Measurements from ENCODE around the gene MPV17L2.

The MPV17L2 gene

DNA sequence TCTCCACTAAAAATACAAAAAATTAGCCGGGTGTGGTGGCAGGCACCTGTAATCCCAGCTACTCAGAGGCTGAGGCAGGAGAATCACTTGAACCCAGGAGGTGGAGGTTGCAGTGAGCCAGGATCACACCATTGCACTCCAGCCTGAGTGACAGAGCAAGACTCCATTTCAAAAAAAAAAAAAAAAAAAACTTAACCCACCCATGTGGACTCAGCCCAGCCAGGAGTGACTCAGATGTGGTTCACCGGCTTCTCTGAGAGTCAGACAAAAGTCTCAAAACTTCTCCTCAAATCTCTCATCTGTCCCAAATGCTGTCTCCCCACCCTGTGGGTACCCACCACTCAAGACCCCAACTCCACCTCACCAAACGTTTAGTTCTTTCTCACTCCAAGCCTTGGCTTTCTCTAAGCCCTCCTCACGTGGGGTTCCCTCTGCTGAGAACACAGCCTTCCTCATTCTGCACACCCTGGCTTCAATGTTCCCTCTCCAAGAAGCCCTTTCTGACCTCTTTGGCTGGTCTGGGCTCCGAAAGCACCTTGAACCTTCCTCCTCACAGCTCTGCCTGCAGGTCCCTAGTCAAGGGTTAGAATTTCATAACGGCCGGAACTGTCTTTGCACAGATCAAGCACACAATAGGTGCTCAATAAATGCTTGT, 21.9 kb downstream of the MPV17L2 start:
- no peaks in the 10 kb centered on the region for H3K36me3 ChIP-seq (ENCODE audit: control insufficient read depth, insufficient read depth, low read length)
- H3K27me3 ChIP-seq (ENCODE audit: control insufficient read depth, insufficient read depth, low read length, poor library complexity, severe bottlenecking): no peaks in the 10 kb centered on the region
- H3K9me3 ChIP-seq (ENCODE audit: control insufficient read depth, low read length): no peaks in the 10 kb centered on the region
- WGBS, 2 experiments: 80 to 86% methylated on average over 7 of the region's 7 CpGs
- no peak overlapping the region for H3K27ac ChIP-seq (ENCODE audit: insufficient read depth, low read depth, low read length, poor library complexity, severe bottlenecking)
- H3K4me1 ChIP-seq (ENCODE audit: control insufficient read depth, insufficient read depth, low read length): no peaks in the 10 kb centered on the region
- H3K4me3 ChIP-seq (ENCODE audit: insufficient read depth, low read depth, low read length): no peak overlapping the region

DNA sequence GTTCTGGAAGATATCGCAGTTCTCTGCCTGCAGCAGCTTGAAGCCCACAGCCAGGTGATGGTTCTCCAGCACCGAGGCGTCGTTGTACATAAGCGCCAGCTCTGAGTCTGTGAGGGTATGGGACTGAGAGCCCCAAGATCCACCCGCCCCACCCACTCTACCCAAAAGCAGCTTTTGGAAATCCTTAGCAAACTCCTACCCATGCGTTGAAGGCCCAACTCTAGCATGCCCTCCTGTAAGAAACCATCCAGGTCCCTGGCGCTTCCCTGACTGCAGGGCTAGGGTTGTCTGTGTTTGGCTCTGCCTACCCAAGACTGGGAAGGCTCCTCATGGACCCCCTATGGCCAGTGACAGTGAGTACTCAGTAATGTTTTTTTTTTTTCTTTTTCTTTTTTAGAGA, 23.8 kb downstream of the MPV17L2 start:
- Histone ChIP-seq H3K9me3 (ENCODE audit: control insufficient read depth, low read length) (no peaks in the 10 kb centered on the region), H3K4me1 (ENCODE audit: control insufficient read depth, insufficient read depth, low read length) (no peaks in the 10 kb centered on the region), H3K27me3 (ENCODE audit: control insufficient read depth, insufficient read depth, low read length, poor library complexity, severe bottlenecking) (peaks cover 12% of the 10 kb centered on the region), H3K27ac (ENCODE audit: insufficient read depth, low read depth, low read length, poor library complexity, severe bottlenecking) (no peak overlapping the region), H3K4me3 (ENCODE audit: insufficient read depth, low read depth, low read length) (no peak overlapping the region), H3K36me3 (ENCODE audit: control insufficient read depth, insufficient read depth, low read length) (no peaks in the 10 kb centered on the region)
- 89 to 93% methylated on average over 8 of the region's 8 CpGs for WGBS, 2 experiments

DNA sequence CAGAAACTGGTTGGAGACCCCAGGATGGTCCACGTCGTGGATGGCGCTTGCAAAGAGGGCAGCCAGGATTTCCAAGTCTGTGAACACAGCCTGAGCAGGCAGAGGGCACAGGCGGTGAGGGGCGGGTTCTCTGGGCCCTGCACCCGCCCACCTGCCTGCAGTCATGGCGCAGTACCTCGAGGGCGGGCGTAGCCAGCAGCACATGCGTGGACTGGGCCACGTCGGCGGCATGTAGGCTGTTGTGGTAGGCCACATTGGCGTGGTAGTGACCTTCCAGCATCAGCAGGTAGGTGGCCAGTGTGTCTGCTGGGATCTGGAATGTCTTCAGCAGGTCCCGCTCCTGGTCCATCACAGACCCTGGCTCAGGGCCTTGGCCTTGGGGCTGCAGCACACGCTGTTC, 25.1 kb downstream of the MPV17L2 start:
- Histone ChIP-seq H3K36me3 (ENCODE audit: control insufficient read depth, insufficient read depth, low read length) (no peaks in the 10 kb centered on the region), H3K27ac (ENCODE audit: insufficient read depth, low read depth, low read length, poor library complexity, severe bottlenecking) (no peak overlapping the region), H3K4me1 (ENCODE audit: control insufficient read depth, insufficient read depth, low read length) (no peaks in the 10 kb centered on the region), H3K9me3 (ENCODE audit: control insufficient read depth, low read length) (no peaks in the 10 kb centered on the region), H3K4me3 (ENCODE audit: insufficient read depth, low read depth, low read length) (no peak overlapping the region), H3K27me3 (ENCODE audit: control insufficient read depth, insufficient read depth, low read length, poor library complexity, severe bottlenecking) (peaks cover 12% of the 10 kb centered on the region)
- WGBS, 2 experiments: 92% methylated on average over 17 of the region's 17 CpGs

DNA sequence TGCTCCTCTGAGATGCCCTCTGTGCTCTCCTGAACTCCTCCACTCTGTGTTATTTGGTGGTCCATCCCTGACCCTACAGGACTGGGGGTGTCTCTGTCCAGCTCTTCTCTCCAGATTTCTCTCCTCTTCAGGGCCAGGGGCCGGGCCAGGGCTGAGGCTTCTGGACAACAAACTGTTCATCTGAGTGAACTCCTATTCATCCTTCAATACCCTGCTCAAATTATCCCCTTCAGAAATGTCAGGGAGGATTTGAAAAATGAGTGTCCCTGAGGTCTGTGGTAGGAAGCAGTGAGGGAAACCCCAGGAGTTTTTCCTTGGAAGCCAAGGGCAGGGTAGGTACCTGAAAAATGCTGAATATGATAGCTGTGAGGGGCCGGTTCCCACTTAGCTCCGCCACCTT, 25.6 kb downstream of the MPV17L2 start:
- H3K36me3 ChIP-seq (ENCODE audit: control insufficient read depth, insufficient read depth, low read length): no peaks in the 10 kb centered on the region
- WGBS, 2 experiments: 78 to 80% methylated on average over 3 of the region's 3 CpGs
- no peaks in the 10 kb centered on the region for H3K4me1 ChIP-seq (ENCODE audit: control insufficient read depth, insufficient read depth, low read length)
- H3K9me3 ChIP-seq (ENCODE audit: control insufficient read depth, low read length): no peaks in the 10 kb centered on the region
- H3K4me3 ChIP-seq (ENCODE audit: insufficient read depth, low read depth, low read length): no peak overlapping the region
- H3K27me3 ChIP-seq (ENCODE audit: control insufficient read depth, insufficient read depth, low read length, poor library complexity, severe bottlenecking): peaks cover 12% of the 10 kb centered on the region
- no peak overlapping the region for H3K27ac ChIP-seq (ENCODE audit: insufficient read depth, low read depth, low read length, poor library complexity, severe bottlenecking)

DNA sequence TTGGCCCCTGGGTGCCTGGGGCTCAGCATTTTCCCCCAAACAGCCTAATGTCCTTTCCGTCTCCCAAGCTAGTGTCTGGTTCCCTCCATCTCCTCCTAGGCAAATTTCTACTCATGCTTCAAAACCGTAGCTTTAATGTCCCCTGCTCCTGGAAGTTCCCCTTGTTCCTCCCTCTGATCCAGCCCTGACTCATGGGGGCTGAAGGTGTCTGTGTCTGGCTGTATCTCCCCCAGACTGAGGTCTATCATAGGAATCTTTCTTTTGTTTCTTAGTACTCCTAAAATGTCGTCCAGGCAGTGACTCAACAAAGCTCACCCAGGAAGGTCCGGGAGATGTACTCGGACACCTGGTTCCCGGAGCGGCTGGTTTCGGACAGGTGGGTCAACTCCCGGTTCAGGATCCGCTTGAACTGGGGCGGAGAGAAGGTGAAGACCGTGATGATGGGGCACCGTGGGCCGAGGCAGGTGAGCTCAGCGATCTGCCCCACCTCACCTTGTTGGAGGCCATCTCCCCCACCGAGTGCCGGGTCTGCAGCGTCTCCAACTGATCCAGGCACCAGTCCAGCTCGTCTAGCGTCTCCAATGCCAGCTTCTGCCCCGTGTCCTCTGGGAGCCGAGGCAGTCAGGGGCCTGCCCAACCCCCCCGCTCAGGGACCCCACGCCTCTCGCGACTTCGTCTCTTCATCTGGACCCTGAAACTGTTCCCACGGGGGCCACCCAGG, 27.1 kb downstream of the MPV17L2 start:
- Histone ChIP-seq H3K36me3 (ENCODE audit: control insufficient read depth, insufficient read depth, low read length) (no peaks in the 10 kb centered on the region), H3K9me3 (ENCODE audit: control insufficient read depth, low read length) (no peaks in the 10 kb centered on the region), H3K27ac (ENCODE audit: insufficient read depth, low read depth, low read length, poor library complexity, severe bottlenecking) (no peak overlapping the region), H3K4me3 (ENCODE audit: insufficient read depth, low read depth, low read length) (no peak overlapping the region), H3K4me1 (ENCODE audit: control insufficient read depth, insufficient read depth, low read length) (no peaks in the 10 kb centered on the region), H3K27me3 (ENCODE audit: control insufficient read depth, insufficient read depth, low read length, poor library complexity, severe bottlenecking) (peaks cover 18% of the 10 kb centered on the region)
- 87 to 89% methylated on average over 28 of the region's 28 CpGs for WGBS, 2 experiments

DNA sequence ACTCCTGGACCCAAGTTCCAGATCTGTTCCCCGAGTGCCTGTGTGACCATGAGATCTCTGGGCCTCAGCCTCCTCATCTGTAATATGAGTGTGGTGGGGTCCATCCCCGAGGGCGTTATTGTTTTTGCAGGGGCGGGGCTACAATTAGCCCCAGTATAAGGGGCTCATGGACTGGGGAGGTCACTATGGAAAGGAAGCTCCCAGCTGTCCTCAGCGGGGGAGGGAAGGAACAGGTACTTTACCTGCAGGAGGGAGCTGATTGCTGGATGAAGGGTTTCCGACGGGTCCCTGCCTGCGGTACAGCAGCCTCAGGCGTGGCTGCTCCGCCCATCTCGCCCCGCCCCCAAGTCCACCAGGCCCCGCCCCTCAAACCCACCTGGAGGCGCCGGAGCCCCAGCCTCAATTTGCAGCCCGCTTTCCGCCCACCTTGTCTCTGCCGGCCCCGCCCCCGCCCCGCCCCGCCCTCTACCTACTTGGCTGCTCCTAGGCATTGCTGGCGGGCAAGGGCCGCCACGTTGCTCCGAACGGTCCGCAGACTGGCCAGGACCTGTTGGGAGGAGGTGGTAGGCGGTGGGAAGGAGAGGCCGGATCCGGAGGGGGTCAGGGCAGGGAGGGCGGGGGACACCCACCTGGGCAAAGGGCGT, 27.7 kb downstream of the MPV17L2 start:
- Histone ChIP-seq H3K4me3 (ENCODE audit: insufficient read depth, low read depth, low read length) (no peak overlapping the region), H3K9me3 (ENCODE audit: control insufficient read depth, low read length) (no peaks in the 10 kb centered on the region), H3K27me3 (ENCODE audit: control insufficient read depth, insufficient read depth, low read length, poor library complexity, severe bottlenecking) (peaks cover 25% of the 10 kb centered on the region), H3K27ac (ENCODE audit: insufficient read depth, low read depth, low read length, poor library complexity, severe bottlenecking) (no peak overlapping the region), H3K4me1 (ENCODE audit: control insufficient read depth, insufficient read depth, low read length) (peaks cover 2% of the 10 kb centered on the region), H3K36me3 (ENCODE audit: control insufficient read depth, insufficient read depth, low read length) (no peaks in the 10 kb centered on the region)
- 13 to 18% methylated on average over 33 of the region's 33 CpGs for WGBS, 2 experiments

DNA sequence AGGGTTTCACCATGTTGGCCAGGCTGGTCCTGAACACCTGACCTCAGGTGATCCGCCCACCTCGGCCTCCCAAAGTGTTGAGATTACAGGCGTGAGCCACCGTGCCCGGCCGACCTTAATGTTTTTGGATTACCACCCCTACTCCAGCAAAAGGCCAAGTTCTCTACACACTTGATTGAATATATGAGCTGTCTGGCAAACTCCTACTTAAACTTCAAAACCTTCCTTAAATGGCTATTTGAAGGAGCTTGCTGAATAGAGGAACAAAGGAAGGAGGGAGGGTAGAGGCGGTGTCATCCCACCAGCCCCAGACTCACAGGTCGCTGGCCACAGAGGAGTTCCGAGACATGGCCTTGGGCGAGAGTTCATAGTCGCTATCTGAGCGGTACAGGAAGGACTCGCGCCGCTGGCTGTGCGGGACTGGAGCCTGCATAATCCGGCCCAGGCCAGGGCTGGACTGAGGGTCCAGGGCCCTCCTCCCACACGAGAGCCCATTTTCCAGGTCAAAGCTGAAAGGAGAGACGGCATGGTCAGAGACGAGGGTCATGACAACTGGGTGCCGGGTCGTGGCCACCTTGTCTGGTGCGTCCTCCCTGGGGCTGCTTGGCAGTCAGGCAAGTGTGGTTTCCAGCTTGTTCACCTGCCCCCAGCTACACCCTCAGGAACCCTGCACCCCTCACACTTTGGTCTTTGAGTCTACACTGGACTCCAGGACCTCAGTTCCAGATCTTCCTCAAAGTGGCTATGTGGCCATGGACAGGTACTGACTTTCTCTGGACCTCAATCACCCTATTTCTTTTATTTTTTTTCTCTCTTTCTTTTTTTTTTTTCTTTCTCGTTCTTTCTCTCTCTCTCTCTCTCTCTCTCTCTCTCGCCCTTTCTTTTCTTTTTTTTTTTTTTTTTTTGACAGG, 29.1 kb downstream of the MPV17L2 start:
- 92 to 95% methylated on average over 25 of the region's 25 CpGs for WGBS, 2 experiments
- Histone ChIP-seq H3K9me3 (ENCODE audit: control insufficient read depth, low read length) (no peaks in the 10 kb centered on the region), H3K36me3 (ENCODE audit: control insufficient read depth, insufficient read depth, low read length) (no peaks in the 10 kb centered on the region), H3K4me3 (ENCODE audit: insufficient read depth, low read depth, low read length) (no peak overlapping the region), H3K4me1 (ENCODE audit: control insufficient read depth, insufficient read depth, low read length) (peaks cover 4% of the 10 kb centered on the region), H3K27me3 (ENCODE audit: control insufficient read depth, insufficient read depth, low read length, poor library complexity, severe bottlenecking) (peaks cover 38% of the 10 kb centered on the region), H3K27ac (ENCODE audit: insufficient read depth, low read depth, low read length, poor library complexity, severe bottlenecking) (no peak overlapping the region)

DNA sequence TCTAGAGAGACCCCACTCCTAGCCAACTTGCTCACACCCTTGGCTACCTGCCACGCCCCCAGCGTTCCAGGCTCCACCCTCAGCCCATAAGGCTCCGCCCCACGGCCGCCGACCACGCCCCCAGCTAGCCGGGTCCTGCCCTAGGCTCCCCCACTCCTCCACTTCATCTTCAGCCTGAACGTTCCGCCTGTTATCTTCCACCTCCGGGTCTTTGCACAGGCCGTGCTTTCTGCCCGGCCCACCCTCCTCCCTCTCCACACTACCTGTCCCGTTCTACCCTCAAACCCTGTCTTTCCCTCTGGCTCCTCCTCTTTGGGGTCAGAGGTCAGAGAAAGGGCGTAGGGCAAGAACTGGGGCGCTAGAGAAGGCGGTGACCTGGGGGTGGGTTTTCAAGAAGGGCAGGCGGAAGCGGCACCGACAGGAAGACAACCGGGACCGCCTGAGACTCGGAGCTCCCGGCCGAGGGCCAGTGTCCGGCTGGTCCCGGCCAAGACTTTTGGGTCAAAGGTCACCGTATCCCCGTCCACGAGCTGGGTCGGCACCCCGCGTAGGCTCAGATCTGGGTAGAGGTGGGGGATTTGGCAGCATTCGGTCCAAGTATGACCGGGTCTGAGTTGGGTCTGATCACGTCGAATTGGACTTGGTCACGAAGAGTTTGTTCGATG, 31.0 kb downstream of the MPV17L2 start:
- H3K4me1 ChIP-seq (ENCODE audit: control insufficient read depth, insufficient read depth, low read length): peaks cover 4% of the 10 kb centered on the region
- H3K36me3 ChIP-seq (ENCODE audit: control insufficient read depth, insufficient read depth, low read length): no peaks in the 10 kb centered on the region
- peaks cover 44% of the 10 kb centered on the region for H3K27me3 ChIP-seq (ENCODE audit: control insufficient read depth, insufficient read depth, low read length, poor library complexity, severe bottlenecking)
- no peaks in the 10 kb centered on the region for H3K9me3 ChIP-seq (ENCODE audit: control insufficient read depth, low read length)
- peak overlapping the region; percentile 46 for H3K27ac ChIP-seq (ENCODE audit: insufficient read depth, low read depth, low read length, poor library complexity, severe bottlenecking)
- WGBS, 2 experiments: 2 to 4% methylated on average over 39 of the region's 39 CpGs
- H3K4me3 ChIP-seq (ENCODE audit: insufficient read depth, low read depth, low read length): peak overlapping the region; percentile 72

DNA sequence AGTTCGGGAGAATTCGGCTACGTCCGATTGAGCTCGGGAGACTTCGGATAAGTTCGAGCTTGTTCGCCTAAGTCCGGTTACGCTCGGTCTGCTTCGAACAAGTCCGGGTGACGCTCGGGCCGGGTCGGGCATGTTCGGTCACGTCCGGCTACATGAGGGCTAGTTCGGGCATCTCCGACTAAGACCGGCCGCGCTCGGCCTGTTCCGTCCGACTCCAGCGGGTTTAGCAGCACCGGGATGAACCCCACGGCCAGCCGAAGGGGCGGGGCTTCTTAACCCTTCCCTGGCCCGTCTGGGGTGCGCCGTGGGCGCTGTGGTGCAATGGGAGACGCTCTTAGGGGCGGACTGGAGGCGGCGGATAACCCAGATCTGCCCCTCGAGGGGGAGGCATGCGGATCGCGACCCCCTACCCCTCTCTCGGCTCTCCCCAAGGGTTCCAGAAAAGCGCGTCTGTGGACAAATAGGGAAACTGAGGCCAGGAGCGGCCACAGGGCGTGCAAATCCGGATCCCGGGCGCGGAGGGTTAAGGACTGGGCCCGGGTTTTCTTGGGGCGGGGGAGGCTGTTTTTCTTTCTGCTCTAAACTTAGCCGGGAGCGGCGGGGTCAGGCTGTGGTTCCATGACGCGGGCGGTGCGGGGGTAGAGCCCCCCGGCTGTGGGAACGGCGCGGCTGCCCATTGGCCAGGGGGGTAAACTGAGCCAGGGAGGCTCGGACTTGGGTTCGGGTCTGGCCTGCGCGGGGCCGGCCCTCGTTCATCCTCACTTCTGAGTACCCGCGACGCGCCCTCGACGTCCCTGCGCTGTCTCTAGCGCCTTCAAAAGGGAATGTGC, 31.7 kb downstream of the MPV17L2 start:
- Histone ChIP-seq H3K4me3 (ENCODE audit: insufficient read depth, low read depth, low read length) (peak overlapping the region; percentile 72), H3K27me3 (ENCODE audit: control insufficient read depth, insufficient read depth, low read length, poor library complexity, severe bottlenecking) (peaks cover 44% of the 10 kb centered on the region), H3K4me1 (ENCODE audit: control insufficient read depth, insufficient read depth, low read length) (peaks cover 4% of the 10 kb centered on the region), H3K36me3 (ENCODE audit: control insufficient read depth, insufficient read depth, low read length) (no peaks in the 10 kb centered on the region), H3K27ac (ENCODE audit: insufficient read depth, low read depth, low read length, poor library complexity, severe bottlenecking) (peak overlapping the region; percentile 46), H3K9me3 (ENCODE audit: control insufficient read depth, low read length) (no peaks in the 10 kb centered on the region)
- WGBS, 2 experiments: 5% methylated on average over 81 of the region's 81 CpGs
